Esophagus squamous epithelium (tissue), 5 donors: ENCODE data around the gene ARSI. TPM values are rescaled to one million over a fixed set of nuclear protein-coding genes. Genes with fewer than 3 reads are reported as not detected.

Source experiments
- DNase-seq: peaks from one replicate; lab custom pipeline; 2025; lab: John Stamatoyannopoulos, UW
- H3K27ac ChIP-seq, 4 donors: fragments of 200-600 bp; sonication (generic); one replicate each; pipeline ENCODE4 v1.5.1; 2016 to 2019; ENCODE audit warnings: mild to moderate bottlenecking in 1 of 4
- H3K27me3 ChIP-seq, 4 donors: fragments of 200-600 bp; sonication (generic); 1 replicate in 3 of 4; 2 replicates in 1 of 4; pipeline versions ENCODE4 v1.5.1 to v1.6.0; 2017 to 2021; ENCODE audit warnings: antibody characterized with exemption in 1 of 4
- H3K36me3 ChIP-seq, 3 donors: fragments of 200-600 bp; sonication (generic); one replicate each; pipeline ENCODE4 v1.5.1; 2016 to 2019
- H3K4me1 ChIP-seq, 3 donors: fragments of 200-600 bp; sonication (generic); one replicate each; pipeline ENCODE4 v1.5.1; 2017 to 2019
- H3K4me3 ChIP-seq, 4 donors: fragments of 200-600 bp; sonication (generic); 1 replicate in 3 of 4; 2 replicates in 1 of 4; pipeline ENCODE4 v1.5.1; 2016 to 2019; ENCODE audit warnings: mild to moderate bottlenecking in 2 of 4, moderate library complexity in 1 of 4
- H3K9me3 ChIP-seq, 3 donors: fragments of 200-600 bp; sonication (generic); one replicate each; pipeline ENCODE4 v1.5.1; 2016 to 2019
- CTCF ChIP-seq, 6 experiments: fragments of 450-650 bp in 4 of 6; fragments of 200-600 bp in 2 of 6; sonication (generic) in 2 of 6; IDR thresholded peaks; one replicate each; pipeline ENCODE4 v1.5.1; 2016 to 2019; ENCODE audit warnings: antibody characterized with exemption in 6 of 6, mild to moderate bottlenecking in 4 of 6, moderate library complexity in 4 of 6
- POLR2A ChIP-seq, 4 donors: fragments of 450-650 bp; IDR thresholded peaks; one replicate each; pipeline ENCODE4 v1.6.1; 2017; ENCODE audit warnings: antibody characterized with exemption in 4 of 4, mild to moderate bottlenecking in 4 of 4, moderate library complexity in 3 of 4
- WGBS, 2 donors: methylation state at CpG; one replicate each; pipeline ENCODE4 v1.1.5; 2018; 5-methylcytosine and 5-hydroxymethylcytosine counted together
- intact Hi-C: fragments of 100-400 bp; cut with DNase I; formaldehyde crosslinking; loops from one replicate; pipeline ENCODE4 v1.15.0; 2022
- total RNA-seq, 4 donors: library from RNA; depleted of rRNA; stranded (reverse); fragments of >200 nt; gene quantifications; one replicate each; pipeline ENCODE4 v1.1.0, GENCODE V29; 2016
- donor health status: DM: yes; HTN: yes; CAD: no.

ARSI gene
- total RNA-seq, 4 donors from 2014 or later, result 2.1 to 7.2 (median 5.1) TPM

GRCh38 chr5:150341989-150342388, 39.3 kb upstream of the ARSI start:
- no peaks in the 10 kb centered on the region for H3K4me1 ChIP-seq
- intact Hi-C loops, result no loop called here
- H3K4me3 ChIP-seq, result no peak overlapping the region
- H3K27me3 ChIP-seq, result no peaks in the 10 kb centered on the region
- H3K27ac ChIP-seq, result no peak overlapping the region
- H3K9me3 ChIP-seq, result no peaks in the 10 kb centered on the region
- no peak for DNase-seq
- TF ChIP-seq CTCF (IDR thresholded peaks at IDR 0.05) (no peak), POLR2A (IDR thresholded peaks at IDR 0.05) (no peak)
- H3K36me3 ChIP-seq, result no peaks in the 10 kb centered on the region
- 80 to 91% methylated on average over 1 of the region's 1 CpG for WGBS, 2 donors

GRCh38 chr5:150341331-150341730, 38.6 kb upstream of the ARSI start:
- Histone ChIP-seq H3K9me3 (no peaks in the 10 kb centered on the region), H3K4me3 (no peak overlapping the region), H3K27me3 (no peaks in the 10 kb centered on the region), H3K27ac (no peak overlapping the region), H3K4me1 (no peaks in the 10 kb centered on the region), H3K36me3 (no peaks in the 10 kb centered on the region)
- intact Hi-C loops, result no loop called here
- TF ChIP-seq CTCF (IDR thresholded peaks at IDR 0.05) (no peak), POLR2A (IDR thresholded peaks at IDR 0.05) (no peak)
- no peak for DNase-seq
- 50 to 60% methylated on average over 2 of the region's 4 CpGs for WGBS, 2 donors

GRCh38 chr5:150340614-150341255, 38.0 kb upstream of the ARSI start:
- Histone ChIP-seq H3K4me1 (no peaks in the 10 kb centered on the region), H3K4me3 (no peak overlapping the region), H3K36me3 (no peaks in the 10 kb centered on the region), H3K27ac (no peak overlapping the region), H3K9me3 (no peaks in the 10 kb centered on the region), H3K27me3 (no peaks in the 10 kb centered on the region)
- WGBS, 2 donors, result 80 to 87% methylated on average over 4 to 7 of the region's 7 CpGs
- no peak for DNase-seq
- intact Hi-C loops, result no loop called here
- TF ChIP-seq CTCF (IDR thresholded peaks at IDR 0.05), result no peak
- TF ChIP-seq POLR2A (IDR thresholded peaks at IDR 0.05), result no peak

GRCh38 chr5:150339841-150340240, 37.1 kb upstream of the ARSI start:
- no peak overlapping the region for H3K4me3 ChIP-seq
- no peaks in the 10 kb centered on the region for H3K36me3 ChIP-seq
- intact Hi-C loops, result no loop called here
- no peaks in the 10 kb centered on the region for H3K27me3 ChIP-seq
- H3K4me1 ChIP-seq, result no peaks in the 10 kb centered on the region
- no peak for TF ChIP-seq CTCF (IDR thresholded peaks at IDR 0.05)
- no peak for TF ChIP-seq POLR2A (IDR thresholded peaks at IDR 0.05)
- H3K9me3 ChIP-seq, result no peaks in the 10 kb centered on the region
- no peak for DNase-seq
- no peak overlapping the region for H3K27ac ChIP-seq
- WGBS, 2 donors, result 84 to 94% methylated on average over 4 of the region's 4 CpGs

GRCh38 chr5:150339165-150339564, 36.5 kb upstream of the ARSI start:
- whole genome bisulfite sequencing, 2 donors, result 40 to 63% methylated on average over 1 to 5 of the region's 5 CpGs
- DNase-seq, result no peak
- Histone ChIP-seq H3K4me3 (no peak overlapping the region), H3K4me1 (no peaks in the 10 kb centered on the region), H3K9me3 (no peaks in the 10 kb centered on the region), H3K36me3 (no peaks in the 10 kb centered on the region), H3K27ac (no peak overlapping the region), H3K27me3 (no peaks in the 10 kb centered on the region)
- intact Hi-C loops, result no loop called here
- no peak for TF ChIP-seq POLR2A (IDR thresholded peaks at IDR 0.05)
- no peak for TF ChIP-seq CTCF (IDR thresholded peaks at IDR 0.05)
